ENCODE measurements around the gene GPR4. TPM values are rescaled to one million over a fixed set of nuclear protein-coding genes. Genes with fewer than 3 reads are reported as not detected.
A peak's percentile ranks its signal among the peaks of the same experiment; 100 is the strongest.

The GPR4 gene
- total RNA-seq, 1 experiment from 2014 or later, result 0.48 TPM

GRCh38 chr19:45643024-45643926, 41.3 kb upstream of the GPR4 start:
- ATAC-seq, result peak; percentile 40
- ChIA-PET POLR2A (interaction anchor here (0.7 to 2.2 kb wide), 4 partner anchors 37 to 187 kb away, joined by 3 to 5 read pairs (median 4); partner anchors contain the start of gene QPCTL), CTCF (interaction anchor here (0.5 to 5.4 kb wide), 41 partner anchors 9 to 551 kb away, joined by 3 to 127 read pairs (median 7); partner anchors contain the start of genes FBXO46, GIPR, OPA3 and PPM1N)
- peak overlapping the region; percentile 93 for H3K27ac Mint-ChIP-seq
- H3K36me3 Mint-ChIP-seq, result no peaks in the 10 kb centered on the region
- H3K4me1 Mint-ChIP-seq, result peaks cover 40% of the 10 kb centered on the region
- peaks cover 24% of the 10 kb centered on the region for H3K27me3 Mint-ChIP-seq (ENCODE audit: low read depth)
- no peak for TF ChIP-seq AR (CRISPR knock-in tag; IDR thresholded peaks at IDR 0.05)
- 0 out of 2 replicates have a peak, but pooled peaks have one; percentile 19 for TF ChIP-seq E2F5 (CRISPR knock-in tag; IDR thresholded peaks at IDR 0.05)
- peak; percentile 99 for TF ChIP-seq CTCF (IDR thresholded peaks at IDR 0.05)
- TF ChIP-seq HMGXB4 (CRISPR knock-in tag; IDR thresholded peaks at IDR 0.05), result peak; percentile 79
- peak; percentile 84 for TF ChIP-seq ZNF281 (CRISPR knock-in tag; IDR thresholded peaks at IDR 0.05)
- TF ChIP-seq MAX (CRISPR knock-in tag; IDR thresholded peaks at IDR 0.05), result peak; percentile 44; the same call in 1 of the 2 replicates
- no peak for TF ChIP-seq FOXP1 (CRISPR knock-in tag; IDR thresholded peaks at IDR 0.05; ENCODE audit: borderline replicate concordance)
- no peaks in the 10 kb centered on the region for H3K9me3 Mint-ChIP-seq
- H3K4me3 Mint-ChIP-seq, result peak overlapping the region; percentile 86
- DNase-seq (ENCODE audit: low spot score), result peak; percentile 96

GRCh38 chr19:45641274-45642105, 39.5 kb upstream of the GPR4 start:
- DNase-seq (ENCODE audit: low spot score), result peak; percentile 96
- no peaks in the 10 kb centered on the region for H3K9me3 Mint-ChIP-seq
- ChIA-PET CTCF (interaction anchor here (0.5 to 5.4 kb wide), 54 partner anchors 10 to 250 kb away, joined by 3 to 127 read pairs (median 6); partner anchors contain the start of genes FBXO46, FOSB, GIPR and GPR4), POLR2A (interaction anchor here (0.5 to 2.1 kb wide), 13 partner anchors 15 to 155 kb away, joined by 3 to 13 read pairs (median 4); partner anchors contain the start of genes GIPR and QPCTL)
- peaks cover 17% of the 10 kb centered on the region for H3K27me3 Mint-ChIP-seq (ENCODE audit: low read depth)
- no peaks in the 10 kb centered on the region for H3K36me3 Mint-ChIP-seq
- H3K4me1 Mint-ChIP-seq, result peaks cover 45% of the 10 kb centered on the region
- peak; percentile 58 for ATAC-seq
- peak overlapping the region; percentile 99 for H3K27ac Mint-ChIP-seq
- peak overlapping the region; percentile 85 for H3K4me3 Mint-ChIP-seq
- TF ChIP-seq NFE2L1 (CRISPR knock-in tag; IDR thresholded peaks at IDR 0.05), result 0 out of 2 replicates have a peak, but pooled peaks have one; percentile 21
- no peak for TF ChIP-seq ATF6 (CRISPR knock-in tag; IDR thresholded peaks at IDR 0.05)
- no peak for TF ChIP-seq ZNF425 (CRISPR knock-in tag; conservative IDR thresholded peaks at IDR 0.05)
- TF ChIP-seq FOXK1 (CRISPR knock-in tag; IDR thresholded peaks at IDR 0.05), result no peak
- no peak for TF ChIP-seq ATF1 (CRISPR knock-in tag; IDR thresholded peaks at IDR 0.05)
